Stomach (tissue), 9 donors: ENCODE data around the gene TERB1. TPM values are rescaled to one million over a fixed set of nuclear protein-coding genes. Genes with fewer than 3 reads are reported as not detected.

Source experiments
- DNase-seq, 2 donors: peaks; one replicate each; pipeline versions ENCODE4 v3.0.0 to v3.0.0-alpha.2; 2013 to 2019
- H3K27ac ChIP-seq, 5 donors: fragments of 200-600 bp in 4 of 5; sonication (generic) in 4 of 5; one replicate each; pipeline ENCODE4 v1.5.1; 2013 to 2019; ENCODE audit warnings: mild to moderate bottlenecking in 1 of 5, moderate library complexity in 1 of 5
- H3K27me3 ChIP-seq, 3 donors: fragments of 200-600 bp; sonication (generic); one replicate each; pipeline ENCODE4 v1.5.1; 2017 to 2019; ENCODE audit warnings: mixed run types in 1 of 3
- H3K36me3 ChIP-seq, 4 donors: fragments of 200-600 bp; sonication (generic); 1 replicate in 3 of 4; 2 replicates in 1 of 4; pipeline ENCODE4 v1.5.1; 2016 to 2019
- H3K4me1 ChIP-seq, 4 donors: fragments of 200-600 bp; sonication (generic); one replicate each; pipeline ENCODE4 v1.5.1; 2016 to 2019
- H3K4me3 ChIP-seq, 4 donors: fragments of 200-600 bp; sonication (generic) in 3 of 4; one replicate each; pipeline ENCODE4 v1.5.1; 2016 to 2019; ENCODE audit warnings: mild to moderate bottlenecking in 1 of 4
- H3K9me3 ChIP-seq, 4 donors: fragments of 200-600 bp; sonication (generic); one replicate each; pipeline ENCODE4 v1.5.1; 2016 to 2019
- EP300 ChIP-seq: sonication (generic); formaldehyde crosslinking; IDR thresholded peaks from one replicate; pipeline ENCODE4 v1.6.1; 2017; ENCODE audit warnings: antibody characterized with exemption
- POLR2A ChIP-seq, 4 donors: fragments of 450-650 bp; IDR thresholded peaks; one replicate each; pipeline ENCODE4 v1.6.1; 2016; ENCODE audit warnings: antibody characterized with exemption in 4 of 4, control low read depth in 2 of 4, mild to moderate bottlenecking in 1 of 4, moderate library complexity in 1 of 4
- POLR2AphosphoS5 ChIP-seq, 3 donors: sonication (generic); formaldehyde crosslinking; IDR thresholded peaks; one replicate each; pipeline ENCODE4 v1.6.1; 2016; ENCODE audit warnings: antibody characterized with exemption in 3 of 3
- WGBS, 5 donors: extraction: QIAGEN DNeasy Blood & Tissue Kit in 3 of 5; methylation state at CpG; one replicate each; pipeline versions ENCODE4 v1.1.5 to v1.1.7; 2013 to 2018; 5-methylcytosine and 5-hydroxymethylcytosine counted together
- intact Hi-C: fragments of 100-400 bp; cut with DNase I; formaldehyde crosslinking; loops from one replicate; pipeline ENCODE4 v1.15.1; 2023; ENCODE audit warnings: low total_unique reads
- polyA plus RNA-seq, 3 donors: library from polyadenylated mRNA; stranded (reverse); fragments of 200-250 nt; gene quantifications; one replicate each; pipeline ENCODE4 v1.2.3, GENCODE V29; 2013
- total RNA-seq, 5 donors: library from RNA; depleted of rRNA; stranded (reverse); fragments of >200 nt; gene quantifications; one replicate each; pipeline versions ENCODE4 v1.1.0 to v1.2.3, GENCODE V29; 2014 to 2016
- TF ChIP-seq, protein P1 (sequence below), 7 experiments: fragments of 450-650 bp in 4 of 7; fragments of 200-600 bp in 3 of 7; sonication (generic) in 3 of 7; IDR thresholded peaks; one replicate each; pipeline ENCODE4 v1.5.1; 2016 to 2019; ENCODE audit warnings: antibody characterized with exemption in 7 of 7, control low read depth in 2 of 7, mild to moderate bottlenecking in 1 of 7
- donor health status: healthy with polysubstance abuse.
- donor health status: Bipolar disorder and iron deficiency.
- donor health status: healthy.

TERB1 gene
- total and polyA plus RNA-seq, 8 donors: not detected

DNA sequence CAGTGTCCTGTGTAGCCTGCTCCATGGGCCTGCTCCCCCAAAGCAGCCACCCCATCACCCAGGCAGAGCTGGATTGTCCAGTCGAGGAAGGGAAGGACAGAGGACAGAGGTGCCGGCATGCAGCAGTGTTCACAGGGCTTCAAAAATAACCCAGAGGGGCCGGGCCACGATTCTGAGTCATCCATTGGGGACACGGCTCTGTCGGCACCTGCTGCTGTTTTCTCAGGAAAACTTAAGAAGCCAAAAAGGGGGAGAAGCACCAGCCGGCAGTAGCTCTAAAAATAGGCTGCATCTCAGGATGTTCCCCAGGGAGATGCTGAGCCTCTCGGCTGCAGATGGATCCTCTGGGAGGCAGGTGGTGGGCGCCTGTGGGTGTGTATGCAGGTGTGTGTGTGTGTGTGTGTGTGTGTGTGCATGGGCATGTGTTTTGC lies 44.4 kb upstream of the TERB1 start:
- H3K27ac ChIP-seq: no peak overlapping the region
- peaks cover 5 to 71% (median 36%) of the 10 kb centered on the region in 3 donors for H3K27me3 ChIP-seq
- 58 to 73% (median 62%) methylated on average over 9 of the region's 9 CpGs for WGBS, 5 donors
- H3K4me1 ChIP-seq: peaks cover 14 to 20% (median 16%) of the 10 kb centered on the region in 4 donors
- H3K36me3 ChIP-seq: no peaks in the 10 kb centered on the region
- H3K4me3 ChIP-seq: no peak overlapping the region
- no peak for DNase-seq
- H3K9me3 ChIP-seq: no peaks in the 10 kb centered on the region
- no peak for TF ChIP-seq POLR2AphosphoS5 (IDR thresholded peaks at IDR 0.05)
- TF ChIP-seq, protein P1, sequence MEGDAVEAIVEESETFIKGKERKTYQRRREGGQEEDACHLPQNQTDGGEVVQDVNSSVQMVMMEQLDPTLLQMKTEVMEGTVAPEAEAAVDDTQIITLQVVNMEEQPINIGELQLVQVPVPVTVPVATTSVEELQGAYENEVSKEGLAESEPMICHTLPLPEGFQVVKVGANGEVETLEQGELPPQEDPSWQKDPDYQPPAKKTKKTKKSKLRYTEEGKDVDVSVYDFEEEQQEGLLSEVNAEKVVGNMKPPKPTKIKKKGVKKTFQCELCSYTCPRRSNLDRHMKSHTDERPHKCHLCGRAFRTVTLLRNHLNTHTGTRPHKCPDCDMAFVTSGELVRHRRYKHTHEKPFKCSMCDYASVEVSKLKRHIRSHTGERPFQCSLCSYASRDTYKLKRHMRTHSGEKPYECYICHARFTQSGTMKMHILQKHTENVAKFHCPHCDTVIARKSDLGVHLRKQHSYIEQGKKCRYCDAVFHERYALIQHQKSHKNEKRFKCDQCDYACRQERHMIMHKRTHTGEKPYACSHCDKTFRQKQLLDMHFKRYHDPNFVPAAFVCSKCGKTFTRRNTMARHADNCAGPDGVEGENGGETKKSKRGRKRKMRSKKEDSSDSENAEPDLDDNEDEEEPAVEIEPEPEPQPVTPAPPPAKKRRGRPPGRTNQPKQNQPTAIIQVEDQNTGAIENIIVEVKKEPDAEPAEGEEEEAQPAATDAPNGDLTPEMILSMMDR (IDR thresholded peaks at IDR 0.05): no peak
- TF ChIP-seq POLR2A (IDR thresholded peaks at IDR 0.05): no peak
- TF ChIP-seq EP300: no peak
- intact Hi-C loops: no loop called here

DNA sequence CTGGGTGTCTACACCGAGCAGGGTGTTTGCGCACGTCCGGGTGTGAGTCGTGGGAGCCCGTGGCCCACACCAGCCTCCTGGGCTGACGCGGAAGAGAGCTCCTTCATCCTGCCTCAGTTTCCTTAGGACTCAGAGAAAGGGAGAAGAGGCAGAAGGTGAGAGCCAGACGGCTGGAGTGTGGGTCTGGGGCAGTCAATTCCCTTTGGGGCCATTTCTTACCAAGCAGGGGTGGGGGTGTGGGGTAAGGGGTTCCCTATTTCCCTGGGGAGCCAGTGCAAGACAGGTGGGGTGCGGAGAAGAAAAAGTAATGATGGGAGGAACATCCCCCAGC lies 43.7 kb upstream of the TERB1 start:
- H3K27me3 ChIP-seq: peaks cover 5 to 66% (median 36%) of the 10 kb centered on the region in 3 donors
- no peaks in the 10 kb centered on the region for H3K36me3 ChIP-seq
- H3K4me1 ChIP-seq: peaks cover 14 to 20% (median 16%) of the 10 kb centered on the region in 4 donors
- no peak for TF ChIP-seq EP300
- TF ChIP-seq, protein P1 (IDR thresholded peaks at IDR 0.05): no peak
- no peak for TF ChIP-seq POLR2AphosphoS5 (IDR thresholded peaks at IDR 0.05)
- no peak for TF ChIP-seq POLR2A (IDR thresholded peaks at IDR 0.05)
- intact Hi-C loops: no loop called here
- DNase-seq: no peak
- H3K27ac ChIP-seq: no peak overlapping the region
- no peaks in the 10 kb centered on the region for H3K9me3 ChIP-seq
- WGBS, 5 donors: 9 to 27% (median 13%) methylated on average over 10 of the region's 10 CpGs
- peak overlapping the region; percentile 40 to 65 (median 48) for H3K4me3 ChIP-seq

DNA sequence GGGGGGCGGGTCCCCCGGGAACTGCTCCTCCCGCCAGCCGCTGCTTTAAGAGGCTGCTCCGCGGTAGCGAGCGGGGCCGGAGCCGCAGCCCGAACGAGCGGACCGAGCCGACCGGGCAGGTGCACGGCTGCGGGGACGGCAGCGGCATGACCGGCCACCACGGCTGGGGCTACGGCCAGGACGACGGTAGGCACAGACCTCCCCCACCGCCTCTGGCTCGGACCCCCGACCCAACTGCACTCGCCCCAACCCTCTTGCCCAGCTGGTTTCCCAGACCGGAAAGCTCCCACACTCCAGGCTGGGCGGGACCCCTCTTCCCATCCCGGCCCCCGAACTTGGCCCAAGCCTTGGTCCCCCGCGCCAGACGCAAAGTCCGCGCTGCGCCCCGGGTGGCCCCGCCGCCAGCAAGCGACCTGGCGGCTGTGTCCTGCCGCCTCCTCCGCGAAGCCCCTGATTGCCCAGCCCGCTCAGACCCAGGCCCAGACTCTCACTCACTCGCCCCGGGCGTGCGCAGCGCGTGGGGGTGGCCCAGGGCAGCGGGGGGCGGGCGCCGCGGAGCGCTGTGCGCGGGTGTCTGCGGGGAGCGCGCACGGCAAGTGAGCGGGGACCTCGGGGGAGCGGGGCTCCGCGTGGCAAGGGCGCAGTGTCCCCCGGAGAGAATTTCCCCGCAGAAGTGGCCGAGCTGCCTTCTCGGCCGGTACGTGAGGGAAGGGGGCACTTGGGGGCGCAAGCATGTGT lies 43.1 kb upstream of the TERB1 start, which contains the start of gene CA7:
Gene CA7 (plus strand): TSS at position 73 of the 738 bp plus-strand sequence. CDS start 74 bp downstream, at position 147.
- DNase-seq: peak in 1 of 2 donors; percentile 26
- Histone ChIP-seq H3K4me3 (peak within 1 kb of the TSS; percentile 40 to 65 (median 48)), H3K27ac (no peak within 1 kb of the TSS), H3K27me3 (peaks cover 5 to 61% (median 36%) of the 10 kb centered on the region in 3 donors), H3K4me1 (peaks cover 14 to 20% (median 16%) of the 10 kb centered on the region in 4 donors), H3K36me3 (no peaks in the 10 kb centered on the region), H3K9me3 (no peaks in the 10 kb centered on the region)
- 1 to 3% (median 2%) methylated on average over 21 to 79 of the region's 79 CpGs for WGBS, 5 donors
- intact Hi-C loops: no loop called here
- TF ChIP-seq EP300: no peak
- no peak for TF ChIP-seq POLR2A (IDR thresholded peaks at IDR 0.05)
- no peak for TF ChIP-seq POLR2AphosphoS5 (IDR thresholded peaks at IDR 0.05)
- TF ChIP-seq, protein P1 (IDR thresholded peaks at IDR 0.05): no peak

DNA sequence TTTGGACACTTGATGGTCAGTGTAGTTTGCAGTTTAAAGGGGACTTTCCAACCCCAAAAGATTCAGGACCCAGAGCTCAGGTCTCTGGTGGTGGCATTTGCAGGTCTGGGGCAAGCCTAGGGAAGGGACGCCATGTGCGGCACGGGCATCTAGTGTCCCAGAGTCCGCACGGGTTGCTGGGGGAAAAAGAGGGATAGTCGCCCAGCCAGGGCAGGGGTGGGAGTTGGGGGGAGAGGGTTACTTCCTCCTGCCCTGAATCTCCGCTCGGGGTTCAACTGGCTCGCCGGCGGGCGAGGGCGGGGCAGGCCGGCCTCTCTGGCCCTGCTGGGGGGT lies 42.6 kb upstream of the TERB1 start:
- intact Hi-C loops: no loop called here
- H3K4me1 ChIP-seq: peaks cover 14 to 20% (median 16%) of the 10 kb centered on the region in 4 donors
- peak in 1 of 2 donors; percentile 56 for DNase-seq
- no peaks in the 10 kb centered on the region for H3K9me3 ChIP-seq
- 6 to 53% (median 19%) methylated on average over 6 to 14 of the region's 14 CpGs for WGBS, 5 donors
- peak overlapping the region; percentile 40 to 65 (median 48) for H3K4me3 ChIP-seq
- H3K27me3 ChIP-seq: peaks cover 5 to 59% (median 36%) of the 10 kb centered on the region in 3 donors
- H3K27ac ChIP-seq: no peak overlapping the region
- no peak for TF ChIP-seq POLR2A (IDR thresholded peaks at IDR 0.05)
- TF ChIP-seq POLR2AphosphoS5 (IDR thresholded peaks at IDR 0.05): no peak
- TF ChIP-seq, protein P1 (IDR thresholded peaks at IDR 0.05): no peak
- TF ChIP-seq EP300: no peak
- H3K36me3 ChIP-seq: no peaks in the 10 kb centered on the region
